Esophagus squamous epithelium (tissue), 5 donors: ENCODE measurements around the gene DHRS4. TPM values are rescaled to one million over a fixed set of nuclear protein-coding genes. Genes with fewer than 3 reads are reported as not detected.
"Not testable (repeated sequence)": the region's sequence is repeated elsewhere in the genome, so short reads cannot be mapped to it uniquely, and the experiment has no call there.

Experiments used
- DNase-seq: peaks from one replicate; lab custom pipeline; 2025; lab: John Stamatoyannopoulos, UW
- H3K27ac ChIP-seq, 4 donors: fragments of 200-600 bp; sonication (generic); one replicate each; pipeline ENCODE4 v1.5.1; 2016 to 2019; ENCODE audit warnings: mild to moderate bottlenecking in 1 of 4
- H3K27me3 ChIP-seq, 4 donors: fragments of 200-600 bp; sonication (generic); 1 replicate in 3 of 4; 2 replicates in 1 of 4; pipeline versions ENCODE4 v1.5.1 to v1.6.0; 2017 to 2021; ENCODE audit warnings: antibody characterized with exemption in 1 of 4
- H3K36me3 ChIP-seq, 3 donors: fragments of 200-600 bp; sonication (generic); one replicate each; pipeline ENCODE4 v1.5.1; 2016 to 2019
- H3K4me1 ChIP-seq, 3 donors: fragments of 200-600 bp; sonication (generic); one replicate each; pipeline ENCODE4 v1.5.1; 2017 to 2019
- H3K4me3 ChIP-seq, 4 donors: fragments of 200-600 bp; sonication (generic); 1 replicate in 3 of 4; 2 replicates in 1 of 4; pipeline ENCODE4 v1.5.1; 2016 to 2019; ENCODE audit warnings: mild to moderate bottlenecking in 2 of 4, moderate library complexity in 1 of 4
- H3K9me3 ChIP-seq, 3 donors: fragments of 200-600 bp; sonication (generic); one replicate each; pipeline ENCODE4 v1.5.1; 2016 to 2019
- WGBS, 2 donors: methylation state at CpG; one replicate each; pipeline ENCODE4 v1.1.5; 2018; 5-methylcytosine and 5-hydroxymethylcytosine counted together
- intact Hi-C: fragments of 100-400 bp; cut with DNase I; formaldehyde crosslinking; loops from one replicate; pipeline ENCODE4 v1.15.0; 2022
- total RNA-seq, 4 donors: library from RNA; depleted of rRNA; stranded (reverse); fragments of >200 nt; gene quantifications; one replicate each; pipeline ENCODE4 v1.1.0, GENCODE V29; 2016
- TF ChIP-seq, protein P1 (sequence below), 6 experiments: fragments of 450-650 bp in 4 of 6; fragments of 200-600 bp in 2 of 6; sonication (generic) in 2 of 6; IDR thresholded peaks; one replicate each; pipeline ENCODE4 v1.5.1; 2016 to 2019; ENCODE audit warnings: antibody characterized with exemption in 6 of 6, mild to moderate bottlenecking in 4 of 6, moderate library complexity in 4 of 6
- donor health status: DM: yes; HTN: yes; CAD: no.

The DHRS4 gene
- total RNA-seq, 4 donors from 2014 or later: 27.5 to 46.0 (median 38.0) TPM

GRCh38 chr14:23957913-23958569, 4.5 kb downstream of the DHRS4 start:
- intact Hi-C loops, H3K9me3 ChIP-seq, H3K27ac ChIP-seq, H3K4me3 ChIP-seq, H3K27me3 ChIP-seq, DNase-seq: not testable (repeated sequence)
- WGBS, 2 donors: 86 to 89% methylated on average over 8 to 9 of the region's 9 CpGs
- peaks cover 0 to 29% (median 0%) of the 10 kb centered on the region in 3 donors for H3K36me3 ChIP-seq
- peaks cover 10 to 16% (median 13%) of the 10 kb centered on the region in 3 donors for H3K4me1 ChIP-seq

- intact Hi-C loops, DNase-seq, H3K9me3 ChIP-seq, H3K27me3 ChIP-seq, H3K4me1 ChIP-seq, H3K27ac ChIP-seq, H3K4me3 ChIP-seq: not testable (repeated sequence)
- peaks cover 0 to 27% (median 0%) of the 10 kb centered on the region in 3 donors for H3K36me3 ChIP-seq
Measured at GRCh38 chr14:23960899-23961298, 7.3 kb downstream of the DHRS4 start.

DNA sequence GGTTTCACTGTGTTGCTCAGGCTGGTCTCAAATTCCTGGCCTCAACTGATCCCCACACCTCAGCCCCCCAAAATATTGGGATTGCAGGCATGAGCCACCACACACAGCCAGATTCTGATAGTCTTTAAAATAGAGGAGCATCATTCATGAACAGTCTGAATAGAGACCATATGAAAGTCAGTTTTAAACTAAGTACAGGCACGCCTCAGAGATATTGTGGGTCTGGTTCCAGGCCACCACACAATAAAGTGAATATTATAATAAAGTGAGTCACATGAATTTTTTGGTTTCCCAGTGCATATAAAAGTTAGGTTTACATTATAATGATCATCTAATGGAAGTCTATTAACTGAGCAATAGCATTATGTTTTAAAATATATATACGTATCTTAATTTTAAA, 8.1 kb downstream of the DHRS4 start:
- H3K9me3 ChIP-seq, DNase-seq, H3K4me1 ChIP-seq, intact Hi-C loops, H3K27me3 ChIP-seq, H3K27ac ChIP-seq, H3K4me3 ChIP-seq: not testable (repeated sequence)
- 100% methylated on average over 1 of the region's 2 CpGs; no CpG with 5 or more reads in 1 of the 2 donors for WGBS, 2 donors
- peaks cover 0 to 20% (median 0%) of the 10 kb centered on the region in 3 donors for H3K36me3 ChIP-seq

DNA sequence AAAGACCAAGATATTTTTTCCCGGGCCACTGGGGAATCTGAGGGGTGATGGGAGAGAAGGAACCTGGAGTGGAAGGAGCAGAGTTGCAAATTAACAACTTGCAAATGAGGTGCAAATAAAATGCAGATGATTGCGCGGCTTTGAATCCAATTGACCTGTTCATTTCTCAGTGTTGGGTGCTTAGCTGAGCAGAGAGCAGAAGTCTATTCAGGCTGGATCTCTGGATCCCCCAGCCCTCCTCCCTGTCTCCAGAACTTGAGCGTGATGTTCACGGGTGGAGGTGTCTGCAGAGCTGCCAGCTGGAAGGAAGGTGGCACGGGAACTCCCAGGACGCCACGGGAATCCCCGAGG, 15.5 kb downstream of the DHRS4 start:
- H3K27ac ChIP-seq, intact Hi-C loops, H3K9me3 ChIP-seq, H3K27me3 ChIP-seq, H3K36me3 ChIP-seq, H3K4me1 ChIP-seq, DNase-seq: not testable (repeated sequence)
- WGBS, 2 donors: no CpG with 5 or more reads among the region's 9 CpGs
- H3K4me3 ChIP-seq: peak overlapping the region in 2 of 4 donors; percentile 48 to 69

DNA sequence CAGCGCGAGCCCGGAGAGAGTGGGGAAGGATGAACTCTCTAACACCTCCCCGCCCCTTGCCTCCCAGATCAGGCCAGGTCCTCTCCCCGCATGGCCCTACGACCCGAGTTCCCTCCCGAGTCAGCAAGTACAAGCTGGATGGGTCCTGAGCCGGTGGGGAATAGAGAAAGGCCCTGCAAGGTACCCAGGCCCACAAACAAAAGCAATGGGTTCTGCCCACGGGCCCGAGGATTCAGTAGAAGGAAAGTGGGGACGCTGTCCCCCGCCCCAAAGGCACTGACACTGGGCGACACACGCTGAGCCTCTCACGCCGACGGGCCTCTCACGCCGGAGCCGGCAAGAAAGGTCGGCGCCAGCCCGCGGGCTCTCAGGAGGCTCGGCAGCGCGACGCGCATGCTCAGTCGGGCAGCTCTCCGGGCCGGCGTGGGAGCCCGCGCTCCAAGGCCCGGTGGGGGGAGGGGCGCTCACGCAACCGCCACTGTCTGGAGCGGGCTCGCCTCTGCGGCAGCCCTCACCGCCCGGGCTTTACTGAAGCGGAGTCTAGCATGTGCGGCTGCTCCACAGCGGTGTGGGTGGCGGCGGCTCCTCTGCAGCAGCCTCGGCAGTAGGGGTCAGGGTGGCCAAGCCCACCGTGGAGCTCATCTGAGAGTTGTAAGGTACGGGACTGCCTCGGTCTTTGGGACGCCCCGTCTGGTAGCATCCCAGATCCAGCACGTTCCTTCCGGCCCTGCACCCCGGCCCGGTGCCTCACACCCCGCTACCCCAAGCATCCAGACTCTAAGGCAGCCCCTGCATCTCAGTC, 16.1 kb downstream of the DHRS4 start:
- intact Hi-C loops, H3K4me1 ChIP-seq, H3K9me3 ChIP-seq, H3K36me3 ChIP-seq, DNase-seq, H3K27me3 ChIP-seq: not testable (repeated sequence)
- Histone ChIP-seq H3K27ac (peak overlapping the region in 2 of 4 donors; percentile 61), H3K4me3 (peak overlapping the region; percentile 16 to 69 (median 44))
- 4 to 40% methylated on average over 1 to 22 of the region's 61 CpGs for WGBS, 2 donors

- DNase-seq, intact Hi-C loops, H3K27ac ChIP-seq, H3K27me3 ChIP-seq, H3K9me3 ChIP-seq, H3K4me1 ChIP-seq, H3K36me3 ChIP-seq: not testable (repeated sequence)
- WGBS, 2 donors: 100% methylated on average over 4 of the region's 15 CpGs; no CpG with 5 or more reads in 1 of the 2 donors
- H3K4me3 ChIP-seq: peak overlapping the region in 1 of 4 donors; percentile 48
Measured at GRCh38 chr14:23970283-23970659, 16.7 kb downstream of the DHRS4 start.

DNA sequence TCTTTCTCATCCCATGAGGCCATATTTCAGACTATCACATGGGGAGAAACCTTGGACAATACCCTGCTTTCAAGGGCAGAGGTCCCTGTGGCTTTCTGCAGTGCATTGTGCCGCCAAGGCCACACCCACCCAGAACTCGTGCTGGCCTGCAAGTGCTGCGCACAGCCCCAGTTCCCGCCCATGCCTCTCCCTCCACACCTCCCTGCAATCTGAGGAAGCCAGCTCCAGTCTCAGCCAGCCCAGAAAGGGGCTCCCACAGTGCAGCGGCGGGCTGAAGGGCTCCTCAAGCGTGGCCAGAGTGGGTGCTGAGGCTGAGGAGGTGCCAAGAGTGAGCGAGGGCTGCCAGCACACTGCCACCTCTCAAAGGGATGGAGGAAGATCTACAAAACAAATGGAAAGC, 19.6 kb downstream of the DHRS4 start:
- not testable (repeated sequence) for H3K27ac ChIP-seq, H3K27me3 ChIP-seq, H3K4me3 ChIP-seq, H3K36me3 ChIP-seq, DNase-seq, H3K9me3 ChIP-seq
- WGBS, 2 donors: 59 to 83% methylated on average over 1 to 6 of the region's 8 CpGs
- H3K4me1 ChIP-seq: peaks cover 0 to 16% (median 4%) of the 10 kb centered on the region in 3 donors
- intact Hi-C loops: loop anchor here (2.0 kb wide), 1 partner anchor 44 kb away; no protein-coding TSS in a partner anchor

DNA sequence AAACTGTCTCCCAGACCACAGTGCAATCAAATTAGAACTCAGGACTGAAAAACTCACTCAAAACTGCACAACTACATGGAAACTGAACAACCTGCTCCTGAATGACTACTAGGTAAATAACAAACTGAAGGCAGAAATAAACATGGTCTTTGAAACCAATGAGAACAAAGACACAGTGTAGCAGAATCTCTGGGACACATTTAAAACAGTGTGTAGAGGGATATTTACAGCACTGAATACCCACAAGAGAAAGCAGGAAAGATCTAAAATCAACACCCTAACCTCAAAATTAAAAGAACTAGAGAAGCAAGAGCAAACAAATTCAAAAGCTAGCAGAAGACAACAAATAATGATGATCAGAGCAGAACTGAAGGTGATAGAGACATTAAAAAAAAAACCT, 20.5 kb downstream of the DHRS4 start:
- H3K9me3 ChIP-seq, H3K27ac ChIP-seq, DNase-seq, H3K4me3 ChIP-seq, intact Hi-C loops, H3K27me3 ChIP-seq, H3K36me3 ChIP-seq: not testable (repeated sequence)
- H3K4me1 ChIP-seq: peaks cover 0 to 16% (median 4%) of the 10 kb centered on the region in 3 donors

DNA sequence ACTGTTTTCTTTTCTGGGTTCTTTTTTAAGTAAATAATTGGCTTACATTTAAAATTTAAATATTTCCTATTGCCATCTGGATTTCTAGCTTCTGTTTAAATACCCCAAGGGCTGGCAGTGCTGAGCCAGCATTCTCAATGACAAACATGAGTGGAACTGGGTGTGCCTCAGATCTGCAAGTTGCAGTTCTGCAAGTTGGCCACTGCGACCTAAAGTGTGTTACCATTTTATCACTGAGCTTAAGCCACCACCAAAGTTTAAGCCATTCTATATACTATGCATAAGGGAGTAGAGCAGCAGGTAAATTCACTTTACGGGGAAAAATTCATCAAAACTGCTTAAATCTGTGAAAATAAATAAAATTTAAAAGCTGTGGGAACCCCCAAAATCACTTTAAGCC, 23.6 kb downstream of the DHRS4 start:
- H3K9me3 ChIP-seq, H3K4me1 ChIP-seq, DNase-seq, intact Hi-C loops, H3K27me3 ChIP-seq, H3K4me3 ChIP-seq, H3K27ac ChIP-seq, H3K36me3 ChIP-seq: not testable (repeated sequence)
- 48 to 72% methylated on average over 2 of the region's 2 CpGs for WGBS, 2 donors
- TF ChIP-seq, protein P1, sequence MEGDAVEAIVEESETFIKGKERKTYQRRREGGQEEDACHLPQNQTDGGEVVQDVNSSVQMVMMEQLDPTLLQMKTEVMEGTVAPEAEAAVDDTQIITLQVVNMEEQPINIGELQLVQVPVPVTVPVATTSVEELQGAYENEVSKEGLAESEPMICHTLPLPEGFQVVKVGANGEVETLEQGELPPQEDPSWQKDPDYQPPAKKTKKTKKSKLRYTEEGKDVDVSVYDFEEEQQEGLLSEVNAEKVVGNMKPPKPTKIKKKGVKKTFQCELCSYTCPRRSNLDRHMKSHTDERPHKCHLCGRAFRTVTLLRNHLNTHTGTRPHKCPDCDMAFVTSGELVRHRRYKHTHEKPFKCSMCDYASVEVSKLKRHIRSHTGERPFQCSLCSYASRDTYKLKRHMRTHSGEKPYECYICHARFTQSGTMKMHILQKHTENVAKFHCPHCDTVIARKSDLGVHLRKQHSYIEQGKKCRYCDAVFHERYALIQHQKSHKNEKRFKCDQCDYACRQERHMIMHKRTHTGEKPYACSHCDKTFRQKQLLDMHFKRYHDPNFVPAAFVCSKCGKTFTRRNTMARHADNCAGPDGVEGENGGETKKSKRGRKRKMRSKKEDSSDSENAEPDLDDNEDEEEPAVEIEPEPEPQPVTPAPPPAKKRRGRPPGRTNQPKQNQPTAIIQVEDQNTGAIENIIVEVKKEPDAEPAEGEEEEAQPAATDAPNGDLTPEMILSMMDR (IDR thresholded peaks at IDR 0.05): peak in 2 of 6 experiments; percentile 49 to 71

DNA sequence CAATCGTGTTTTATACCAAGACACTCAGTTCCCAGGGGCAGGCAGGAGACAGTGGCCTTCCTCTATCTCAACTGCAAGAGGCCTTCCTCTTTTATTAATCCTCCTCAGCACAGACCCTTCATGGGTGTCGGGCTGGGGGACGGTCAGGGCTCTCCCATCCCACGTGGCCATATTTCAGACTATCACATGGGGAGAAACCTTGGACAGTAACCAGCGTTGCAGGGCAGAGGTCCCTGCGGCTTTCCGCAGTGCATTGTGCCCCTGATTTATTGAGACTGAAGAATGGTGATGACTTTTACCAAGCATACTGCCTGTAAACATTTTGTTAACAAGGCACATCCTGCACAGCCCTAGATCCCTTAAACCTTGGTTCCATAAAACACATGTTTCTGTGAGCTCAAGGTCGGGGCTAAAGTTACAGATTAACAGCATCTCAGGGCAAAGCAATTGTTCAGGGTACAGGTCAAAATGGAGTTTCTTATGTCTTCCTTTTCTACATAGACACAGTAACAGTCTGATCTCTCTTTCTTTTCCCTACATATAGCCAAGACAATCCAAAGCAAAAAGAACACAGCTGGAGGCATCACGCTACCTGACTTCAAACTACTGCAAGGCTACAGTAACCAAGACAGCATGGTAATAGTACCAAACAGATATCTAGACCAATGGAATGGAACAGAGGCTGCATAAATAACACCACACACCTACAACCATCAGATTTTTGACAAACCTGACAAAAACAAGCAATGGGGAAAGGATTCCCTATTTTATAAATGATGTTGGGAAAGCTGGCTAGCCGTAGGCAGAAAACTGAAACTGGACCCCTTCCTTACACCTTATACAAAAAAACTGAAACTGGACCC, 28.6 kb downstream of the DHRS4 start:
- H3K27me3 ChIP-seq, intact Hi-C loops, H3K4me3 ChIP-seq, DNase-seq, H3K36me3 ChIP-seq, H3K9me3 ChIP-seq, H3K27ac ChIP-seq: not testable (repeated sequence)
- H3K4me1 ChIP-seq: peaks cover 22 to 38% (median 24%) of the 10 kb centered on the region in 3 donors
- 91 to 92% methylated on average over 2 to 6 of the region's 10 CpGs for WGBS, 2 donors
